C1 segment of cervical spinal cord (tissue), 14 donors: Measurements from ENCODE around the gene CAPN15.
"Not testable (repeated sequence)": the region's sequence is repeated elsewhere in the genome, so short reads cannot be mapped to it uniquely, and the experiment has no call there.

Source experiments
- DNase-seq, 14 donors: peaks; one replicate each; lab custom pipeline; 2025; lab: John Stamatoyannopoulos, UW

CAPN15 gene

DNA sequence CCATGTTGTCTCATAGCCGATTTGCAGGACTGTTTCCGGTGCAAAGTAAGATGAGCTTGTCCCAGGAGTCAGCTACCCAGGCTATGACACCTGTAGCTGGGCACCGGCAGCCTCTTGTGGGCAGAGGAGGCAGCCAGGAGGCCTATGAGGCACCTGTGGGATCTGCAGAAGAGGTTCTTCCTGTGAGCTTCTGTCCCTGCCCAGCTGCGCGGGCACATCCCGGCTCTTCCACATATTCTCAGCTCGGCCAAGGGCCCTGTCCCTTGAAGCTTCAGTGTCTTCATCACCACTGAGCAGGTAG, 21.3 kb upstream of the CAPN15 start:
- DNase-seq: no peak

DNA sequence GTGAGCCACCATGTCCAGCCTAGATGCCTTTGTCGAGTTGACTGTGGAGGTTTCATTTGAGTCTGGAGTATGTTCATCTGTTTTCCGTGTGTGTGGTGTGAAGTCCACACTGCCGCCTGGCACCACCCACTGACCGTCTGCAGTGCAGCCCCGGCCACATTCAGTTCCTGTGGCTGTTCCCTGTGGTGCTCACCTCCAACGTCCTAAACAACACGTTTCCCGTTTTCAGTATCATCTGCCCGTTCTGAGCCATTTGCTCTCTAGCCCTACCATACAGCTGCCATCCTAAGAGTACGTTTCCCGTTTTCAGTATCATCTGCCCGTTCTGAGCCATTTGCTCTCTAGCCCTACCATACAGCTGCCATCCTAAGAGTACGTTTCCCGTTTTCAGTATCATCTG, 20.0 kb upstream of the CAPN15 start:
- DNase-seq: not testable (repeated sequence)

DNA sequence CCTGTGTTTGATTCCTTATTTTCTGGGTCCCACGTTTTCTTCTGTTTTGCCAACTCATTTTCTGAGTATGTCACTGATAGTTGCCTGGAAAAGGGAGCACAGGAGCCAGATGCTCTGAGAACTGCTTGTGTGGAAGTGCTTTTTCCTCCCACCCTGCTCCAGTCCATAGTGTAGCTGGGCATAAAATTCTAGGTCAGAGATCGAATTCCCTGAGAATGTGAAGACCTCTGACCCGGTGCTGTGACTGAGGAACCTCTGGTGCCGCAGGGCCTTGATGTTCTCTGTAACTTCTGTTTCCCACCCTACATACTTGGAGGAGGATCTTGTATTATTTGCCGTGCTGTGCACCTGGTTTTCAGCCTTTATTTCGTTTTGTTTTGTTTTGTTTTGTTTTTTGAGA, 19.5 kb upstream of the CAPN15 start:
- no peak for DNase-seq

GRCh38 chr16:508884-509736, 18.4 kb upstream of the CAPN15 start:
- DNase-seq: peak in 8 of 14 donors; percentile 13 to 91 (median 38)

- no peak for DNase-seq
These were observed 17.3 kb upstream of the CAPN15 start for GRCh38 chr16:510066-510825.

GRCh38 chr16:512802-513201, 14.7 kb upstream of the CAPN15 start:
- no peak for DNase-seq

GRCh38 chr16:513950-514349, 13.6 kb upstream of the CAPN15 start:
- no peak for DNase-seq

- no peak for DNase-seq
These were observed 12.2 kb upstream of the CAPN15 start for GRCh38 chr16:515175-515938.

GRCh38 chr16:515939-516226, 11.6 kb upstream of the CAPN15 start:
- no peak for DNase-seq

DNA sequence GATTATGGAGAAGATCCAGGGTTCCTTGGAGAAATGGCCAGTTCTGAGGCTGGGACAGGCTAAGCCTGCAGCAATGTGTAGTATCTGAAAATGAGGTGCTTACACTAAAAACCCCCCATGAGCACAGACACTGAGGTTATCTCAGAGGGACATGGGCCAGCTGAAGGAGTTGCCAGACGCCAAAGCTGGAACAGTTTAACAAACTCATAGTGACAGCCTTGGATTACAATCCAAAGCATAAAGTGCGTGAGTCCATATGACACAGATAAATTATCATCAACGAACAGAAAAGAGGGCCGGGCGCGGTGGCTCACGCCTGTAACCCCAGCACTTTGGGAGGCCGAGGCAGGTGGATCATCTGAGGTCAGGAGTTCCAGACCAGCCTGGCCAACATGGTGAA, 11.2 kb upstream of the CAPN15 start:
- DNase-seq: no peak

DNA sequence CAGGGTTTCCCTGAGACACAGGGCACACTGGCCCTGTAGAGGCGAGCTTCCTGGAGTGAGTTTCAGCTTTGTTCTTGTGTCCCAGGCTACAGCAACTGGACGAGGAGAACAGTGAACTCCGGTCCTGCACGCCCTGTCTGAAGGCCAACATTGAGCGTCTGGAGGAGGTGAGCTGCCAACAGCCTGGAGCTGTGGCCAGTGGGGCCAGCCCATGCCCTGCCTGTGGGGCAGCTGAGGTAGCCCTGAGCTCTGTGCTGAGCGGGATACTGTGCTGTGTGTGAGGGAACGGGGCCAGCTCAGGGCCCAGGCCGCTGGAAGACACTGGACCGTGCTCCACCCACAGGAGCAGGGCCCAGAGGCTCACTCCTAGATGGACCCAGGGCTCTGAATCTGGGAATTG, 8.7 kb upstream of the CAPN15 start:
- peak in 4 of 14 donors; percentile 24 to 51 (median 42) for DNase-seq

DNA sequence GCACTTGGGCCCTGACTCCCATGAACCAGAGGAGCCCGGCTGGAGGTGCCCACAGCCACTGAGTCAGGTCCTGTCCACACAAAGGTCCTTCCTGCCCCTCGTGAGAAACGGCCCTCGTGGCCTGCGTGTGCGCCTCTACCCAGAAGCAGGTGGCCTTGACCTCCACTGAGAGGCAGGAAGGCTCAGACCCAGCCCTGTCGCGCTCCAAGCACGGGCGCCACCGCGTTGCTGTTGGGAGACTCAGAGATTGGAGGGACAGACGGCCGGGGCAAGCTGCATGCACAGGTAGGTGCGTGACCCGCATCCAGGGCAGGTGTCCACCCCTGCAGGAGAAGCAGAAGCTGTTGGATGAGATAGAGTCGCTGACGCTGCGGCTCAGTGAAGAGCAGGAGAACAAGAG, 8.1 kb upstream of the CAPN15 start:
- DNase-seq: no peak

DNA sequence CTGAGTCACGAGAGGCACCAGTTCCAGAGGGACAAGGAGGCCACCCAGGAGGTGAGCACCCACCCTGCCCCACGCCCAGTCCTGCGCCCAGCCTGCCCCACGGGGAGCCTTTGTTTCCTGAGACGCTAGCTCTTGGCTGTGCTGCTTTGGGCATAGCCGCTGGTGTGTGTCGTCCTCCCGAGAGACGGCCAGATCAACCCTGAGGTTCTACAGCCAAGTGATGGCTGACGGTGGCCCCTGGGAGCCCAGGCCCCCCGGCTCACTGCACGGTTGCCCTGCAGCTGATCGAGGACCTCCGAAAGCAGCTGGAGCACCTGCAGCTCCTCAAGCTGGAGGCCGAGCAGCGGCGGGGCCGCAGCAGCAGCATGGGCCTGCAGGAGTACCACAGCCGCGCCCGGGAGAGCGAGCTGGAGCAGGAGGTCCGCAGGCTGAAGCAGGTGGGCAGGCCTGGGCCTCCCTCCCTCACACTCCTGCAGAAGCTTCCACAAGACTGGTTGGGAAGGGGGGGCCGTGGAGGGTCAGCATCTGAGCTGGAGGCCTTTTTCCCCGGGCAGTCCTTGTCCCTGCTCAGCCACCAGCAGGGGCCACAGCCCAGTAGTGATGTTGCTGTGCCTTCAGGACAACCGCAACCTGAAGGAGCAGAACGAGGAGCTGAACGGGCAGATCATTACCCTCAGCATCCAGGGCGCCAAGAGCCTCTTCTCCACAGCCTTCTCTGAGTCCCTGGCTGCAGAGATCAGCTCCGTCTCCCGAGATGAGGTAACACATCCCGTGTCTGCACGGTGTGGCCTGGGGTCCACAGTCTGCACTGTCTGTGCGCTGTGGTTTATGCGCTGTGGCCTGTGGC, 7.4 kb upstream of the CAPN15 start:
- no peak for DNase-seq

DNA sequence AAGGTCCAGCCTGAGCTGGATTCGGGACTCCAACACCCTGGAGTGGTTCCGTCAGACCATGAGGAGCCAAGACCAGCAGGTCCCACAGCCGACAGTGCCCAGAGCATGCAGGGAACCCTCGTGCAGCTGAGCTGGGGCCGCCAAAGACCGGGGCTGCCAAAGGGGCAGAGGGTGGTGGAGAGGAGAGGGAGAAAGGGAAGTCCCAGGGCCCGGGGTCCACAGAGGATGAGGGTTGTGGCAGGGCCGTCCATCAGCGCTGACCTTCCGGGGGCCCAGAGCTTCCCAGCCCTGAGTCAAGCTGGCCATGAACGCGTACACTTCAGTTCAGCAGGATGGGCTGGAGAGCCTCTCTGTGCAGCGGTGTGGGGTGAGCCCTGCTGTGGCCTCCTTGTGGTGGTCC, 6.7 kb upstream of the CAPN15 start:
- DNase-seq: no peak

GRCh38 chr16:521381-522210, 5.9 kb upstream of the CAPN15 start:
- no peak for DNase-seq

GRCh38 chr16:522320-523096, 5.0 kb upstream of the CAPN15 start:
- DNase-seq: no peak

DNA sequence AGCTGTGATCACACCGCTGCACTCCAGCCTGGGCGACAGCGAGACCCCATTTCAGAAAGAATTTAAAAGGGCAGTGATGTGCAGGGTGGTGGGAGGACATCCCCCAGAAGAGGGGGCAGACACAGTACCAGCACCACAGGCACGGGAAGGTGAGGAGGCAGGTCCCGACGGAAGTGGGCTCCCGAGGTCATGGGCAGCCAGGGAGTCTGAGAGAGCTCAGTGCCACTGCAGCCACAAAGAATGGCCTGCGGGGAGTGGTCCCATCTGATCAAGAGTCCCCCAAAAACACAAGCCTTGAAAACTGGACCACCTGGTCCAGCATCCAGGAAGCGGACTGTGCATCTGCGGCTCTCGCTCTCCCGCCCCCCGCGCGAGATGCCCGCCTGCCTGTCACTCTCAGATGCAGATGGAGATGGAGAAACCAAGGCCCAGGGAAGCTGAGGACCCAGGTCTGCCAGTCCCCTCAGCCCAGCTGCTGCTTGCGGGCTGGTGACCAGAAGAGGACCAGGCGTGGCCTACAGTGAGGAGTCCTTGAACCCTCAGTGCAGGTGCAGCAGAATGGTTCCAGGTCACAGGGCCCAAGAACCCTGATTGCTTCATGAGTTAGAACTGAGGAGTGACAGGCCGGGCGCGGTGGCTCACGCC, 4.3 kb upstream of the CAPN15 start:
- DNase-seq: no peak

GRCh38 chr16:524274-525040, 3.1 kb upstream of the CAPN15 start:
- no peak for DNase-seq

- no peak for DNase-seq
These were observed 2.4 kb upstream of the CAPN15 start for GRCh38 chr16:525123-525519.
